Measurements from ENCODE around the gene ISG15.
A peak's percentile ranks its signal among the peaks of the same experiment; 100 is the strongest.

ISG15 gene

GRCh38 chr1:996851-997712 lies 16.2 kb upstream of the ISG15 start:
- no peaks in the 10 kb centered on the region for H3K27me3 ChIP-seq (replicated peaks)
- DNase-seq: no peak
- H3K4me3 ChIP-seq (ENCODE audit: low read depth, low read length): no peak overlapping the region

DNA sequence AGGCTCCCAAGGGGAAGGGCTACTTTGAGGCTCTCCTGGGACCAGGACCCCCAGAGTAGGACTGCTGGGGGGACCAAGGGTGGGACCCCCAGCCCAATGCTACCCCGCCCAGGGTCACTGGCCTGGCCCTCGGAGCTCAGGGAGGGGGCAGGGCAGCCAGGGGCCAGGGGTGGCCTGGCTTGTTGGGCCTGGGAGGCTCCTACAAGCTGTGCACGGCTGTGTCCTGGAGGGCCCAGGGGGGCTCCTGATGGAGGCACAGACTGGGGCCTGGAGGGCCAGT lies 15.6 kb upstream of the ISG15 start:
- H3K27me3 ChIP-seq (replicated peaks): no peaks in the 10 kb centered on the region
- H3K36me3 ChIP-seq (replicated peaks): no peaks in the 10 kb centered on the region
- TF ChIP-seq, protein P1, sequence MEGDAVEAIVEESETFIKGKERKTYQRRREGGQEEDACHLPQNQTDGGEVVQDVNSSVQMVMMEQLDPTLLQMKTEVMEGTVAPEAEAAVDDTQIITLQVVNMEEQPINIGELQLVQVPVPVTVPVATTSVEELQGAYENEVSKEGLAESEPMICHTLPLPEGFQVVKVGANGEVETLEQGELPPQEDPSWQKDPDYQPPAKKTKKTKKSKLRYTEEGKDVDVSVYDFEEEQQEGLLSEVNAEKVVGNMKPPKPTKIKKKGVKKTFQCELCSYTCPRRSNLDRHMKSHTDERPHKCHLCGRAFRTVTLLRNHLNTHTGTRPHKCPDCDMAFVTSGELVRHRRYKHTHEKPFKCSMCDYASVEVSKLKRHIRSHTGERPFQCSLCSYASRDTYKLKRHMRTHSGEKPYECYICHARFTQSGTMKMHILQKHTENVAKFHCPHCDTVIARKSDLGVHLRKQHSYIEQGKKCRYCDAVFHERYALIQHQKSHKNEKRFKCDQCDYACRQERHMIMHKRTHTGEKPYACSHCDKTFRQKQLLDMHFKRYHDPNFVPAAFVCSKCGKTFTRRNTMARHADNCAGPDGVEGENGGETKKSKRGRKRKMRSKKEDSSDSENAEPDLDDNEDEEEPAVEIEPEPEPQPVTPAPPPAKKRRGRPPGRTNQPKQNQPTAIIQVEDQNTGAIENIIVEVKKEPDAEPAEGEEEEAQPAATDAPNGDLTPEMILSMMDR (IDR thresholded peaks at IDR 0.05; ENCODE audit: low read depth, low read length, missing control alignments): no peak
- H3K4me3 ChIP-seq (ENCODE audit: low read depth, low read length): no peak overlapping the region
- in situ Hi-C loops (cut with HindIII; ENCODE audit: low pct_ligation_motif_present, low sequenced_read_pairs): no loop called here
- no peak overlapping the region for H3K27ac ChIP-seq
- DNase-seq: no peak

More at GRCh38 chr1:996851-997712, 16.2 kb upstream of the ISG15 start:
- H3K36me3 ChIP-seq (replicated peaks): no peaks in the 10 kb centered on the region
- TF ChIP-seq, protein P1 (IDR thresholded peaks at IDR 0.05; ENCODE audit: low read depth, low read length, missing control alignments): no peak
- in situ Hi-C loops (cut with HindIII; ENCODE audit: low pct_ligation_motif_present, low sequenced_read_pairs): no loop called here
- H3K27ac ChIP-seq: no peak overlapping the region

- TF ChIP-seq, protein P1 (IDR thresholded peaks at IDR 0.05; ENCODE audit: low read depth, low read length, missing control alignments): no peak
- no peak for DNase-seq
- no peaks in the 10 kb centered on the region for H3K36me3 ChIP-seq (replicated peaks)
- H3K27me3 ChIP-seq (replicated peaks): no peaks in the 10 kb centered on the region
- in situ Hi-C loops (cut with HindIII; ENCODE audit: low pct_ligation_motif_present, low sequenced_read_pairs): no loop called here
- no peak overlapping the region for H3K27ac ChIP-seq
- H3K4me3 ChIP-seq (ENCODE audit: low read depth, low read length): peak overlapping the region; percentile 57
These were observed 15.1 kb upstream of the ISG15 start for GRCh38 chr1:997993-998744.

DNA sequence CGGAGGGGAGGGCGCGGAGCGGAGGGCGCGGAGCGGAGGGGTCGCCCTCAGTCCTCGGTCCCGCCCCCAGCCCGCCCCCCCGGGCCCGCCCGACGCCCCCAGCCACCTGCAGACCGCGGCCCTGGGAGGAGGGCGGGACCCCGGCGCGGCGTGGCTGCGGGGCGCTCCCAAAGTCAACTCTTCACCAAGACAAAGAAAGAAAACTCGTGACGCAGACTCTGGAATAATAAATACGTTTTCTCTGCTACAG lies 14.6 kb upstream of the ISG15 start:
- DNase-seq: no peak
- Histone ChIP-seq H3K36me3 (replicated peaks) (no peaks in the 10 kb centered on the region), H3K27me3 (replicated peaks) (no peaks in the 10 kb centered on the region), H3K4me3 (ENCODE audit: low read depth, low read length) (peak overlapping the region; percentile 57), H3K27ac (peak overlapping the region; percentile 97)
- in situ Hi-C loops (cut with HindIII; ENCODE audit: low pct_ligation_motif_present, low sequenced_read_pairs): no loop called here
- TF ChIP-seq, protein P1 (IDR thresholded peaks at IDR 0.05; ENCODE audit: low read depth, low read length, missing control alignments): no peak

DNA sequence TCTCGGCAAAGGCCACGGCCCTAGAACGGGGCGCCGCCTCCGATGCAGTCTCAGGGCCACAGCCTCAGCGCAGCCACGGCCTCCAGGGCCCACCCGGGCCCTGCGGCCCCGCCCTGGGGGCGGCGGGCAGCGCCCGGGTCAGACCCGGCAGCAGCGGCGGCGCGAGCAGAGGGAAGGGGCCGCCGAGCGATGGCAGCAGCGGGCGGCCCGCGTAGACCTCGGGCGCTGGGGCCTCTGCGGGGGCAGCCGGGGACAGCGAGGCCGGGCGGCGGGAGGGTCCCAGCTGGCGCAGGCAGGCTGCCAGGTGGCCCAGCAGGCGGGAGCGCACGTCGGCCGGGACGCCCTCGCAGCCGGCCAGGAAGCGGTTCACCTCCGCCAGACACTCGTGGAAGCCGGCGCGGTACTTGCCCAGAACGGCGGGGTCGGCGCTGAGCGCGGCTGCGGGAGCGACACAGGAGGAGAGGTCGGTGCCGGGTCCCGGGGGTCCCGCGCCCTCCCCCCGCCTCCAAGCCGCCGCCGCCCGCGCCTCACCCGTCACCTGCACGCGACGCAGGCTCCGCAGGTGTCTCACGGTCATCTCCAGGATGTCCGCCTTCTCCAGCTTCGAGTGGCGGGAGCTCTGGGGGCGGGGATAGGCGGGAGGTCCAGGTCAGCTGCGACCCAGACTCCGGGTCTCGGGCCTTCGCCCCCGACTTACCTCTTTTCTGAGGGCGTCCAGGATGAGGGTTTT lies 14.1 kb upstream of the ISG15 start:
- Histone ChIP-seq H3K36me3 (replicated peaks) (no peaks in the 10 kb centered on the region), H3K27me3 (replicated peaks) (no peaks in the 10 kb centered on the region), H3K4me3 (ENCODE audit: low read depth, low read length) (peak overlapping the region; percentile 57), H3K27ac (peak overlapping the region; percentile 97)
- TF ChIP-seq, protein P1 (IDR thresholded peaks at IDR 0.05; ENCODE audit: low read depth, low read length, missing control alignments): no peak
- DNase-seq: no peak
- in situ Hi-C loops (cut with HindIII; ENCODE audit: low pct_ligation_motif_present, low sequenced_read_pairs): no loop called here
